Measurements from ENCODE around the gene ADAM22.
A peak's percentile ranks its signal among the peaks of the same experiment; 100 is the strongest.

Gene ADAM22

GRCh38 chr7:88214456-88214855 is 280.4 kb downstream of the ADAM22 start:
- no peak for DNase-seq (ENCODE audit: low read depth)
- TF ChIP-seq, protein P1, sequence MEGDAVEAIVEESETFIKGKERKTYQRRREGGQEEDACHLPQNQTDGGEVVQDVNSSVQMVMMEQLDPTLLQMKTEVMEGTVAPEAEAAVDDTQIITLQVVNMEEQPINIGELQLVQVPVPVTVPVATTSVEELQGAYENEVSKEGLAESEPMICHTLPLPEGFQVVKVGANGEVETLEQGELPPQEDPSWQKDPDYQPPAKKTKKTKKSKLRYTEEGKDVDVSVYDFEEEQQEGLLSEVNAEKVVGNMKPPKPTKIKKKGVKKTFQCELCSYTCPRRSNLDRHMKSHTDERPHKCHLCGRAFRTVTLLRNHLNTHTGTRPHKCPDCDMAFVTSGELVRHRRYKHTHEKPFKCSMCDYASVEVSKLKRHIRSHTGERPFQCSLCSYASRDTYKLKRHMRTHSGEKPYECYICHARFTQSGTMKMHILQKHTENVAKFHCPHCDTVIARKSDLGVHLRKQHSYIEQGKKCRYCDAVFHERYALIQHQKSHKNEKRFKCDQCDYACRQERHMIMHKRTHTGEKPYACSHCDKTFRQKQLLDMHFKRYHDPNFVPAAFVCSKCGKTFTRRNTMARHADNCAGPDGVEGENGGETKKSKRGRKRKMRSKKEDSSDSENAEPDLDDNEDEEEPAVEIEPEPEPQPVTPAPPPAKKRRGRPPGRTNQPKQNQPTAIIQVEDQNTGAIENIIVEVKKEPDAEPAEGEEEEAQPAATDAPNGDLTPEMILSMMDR (IDR thresholded peaks at IDR 0.05; ENCODE audit: control insufficient read depth, insufficient read depth, low read depth, low read length, missing control alignments): no peak

DNA sequence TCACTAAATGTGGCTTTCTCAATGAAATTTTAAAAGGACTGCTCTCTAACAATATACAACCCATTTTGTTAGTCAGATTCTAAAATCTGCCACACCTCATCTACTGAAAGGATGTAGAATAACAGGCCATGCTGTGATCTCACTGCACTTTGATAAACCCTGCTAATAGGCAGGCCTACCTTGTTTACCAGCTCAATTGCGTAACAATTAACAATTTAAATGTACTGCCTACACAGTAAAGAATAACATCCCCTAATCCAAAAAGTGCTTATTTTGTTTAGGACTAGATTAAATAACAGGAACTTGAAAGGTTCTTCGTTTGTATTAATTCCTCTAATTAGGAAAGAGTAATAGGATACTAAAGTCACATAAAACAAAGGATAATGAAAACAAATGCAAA is 281.2 kb downstream of the ADAM22 start:
- H3K4me3 ChIP-seq (ENCODE audit: control insufficient read depth, low read depth, low read length): no peak overlapping the region
- TF ChIP-seq, protein P1 (IDR thresholded peaks at IDR 0.05; ENCODE audit: control insufficient read depth, insufficient read depth, low read depth, low read length, missing control alignments): no peak
- DNase-seq (ENCODE audit: low read depth): no peak

More at GRCh38 chr7:88214456-88214855, 280.4 kb downstream of the ADAM22 start:
- H3K4me3 ChIP-seq (ENCODE audit: control insufficient read depth, low read depth, low read length): no peak overlapping the region

DNA sequence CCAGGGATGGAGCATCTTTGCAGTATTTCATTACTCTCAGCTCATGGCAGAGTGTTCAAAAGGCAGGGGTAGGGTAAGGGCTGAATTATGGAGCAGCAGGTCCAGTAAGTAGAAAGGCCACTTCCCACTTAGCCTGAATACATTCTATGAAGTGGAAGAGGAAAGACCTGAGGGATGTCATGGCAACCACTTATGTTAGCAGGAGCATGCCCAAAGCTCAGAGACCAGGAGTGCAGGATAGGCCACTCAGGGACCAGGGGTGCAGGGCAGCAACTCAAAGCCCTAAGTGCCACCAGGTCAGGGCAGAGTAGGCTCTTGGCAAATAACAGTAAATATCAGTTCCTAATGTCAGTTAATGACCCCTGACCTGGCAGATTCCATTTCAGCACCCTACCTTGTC is 282.2 kb downstream of the ADAM22 start:
- H3K4me3 ChIP-seq (ENCODE audit: control insufficient read depth, low read depth, low read length): no peak overlapping the region
- no peak for DNase-seq (ENCODE audit: low read depth)
- TF ChIP-seq, protein P1 (IDR thresholded peaks at IDR 0.05; ENCODE audit: control insufficient read depth, insufficient read depth, low read depth, low read length, missing control alignments): no peak

GRCh38 chr7:88217675-88218428 is 283.8 kb downstream of the ADAM22 start:
- TF ChIP-seq, protein P1 (IDR thresholded peaks at IDR 0.05; ENCODE audit: control insufficient read depth, insufficient read depth, low read depth, low read length, missing control alignments): no peak
- no peak for DNase-seq (ENCODE audit: low read depth)
- no peak overlapping the region for H3K4me3 ChIP-seq (ENCODE audit: control insufficient read depth, low read depth, low read length)

DNA sequence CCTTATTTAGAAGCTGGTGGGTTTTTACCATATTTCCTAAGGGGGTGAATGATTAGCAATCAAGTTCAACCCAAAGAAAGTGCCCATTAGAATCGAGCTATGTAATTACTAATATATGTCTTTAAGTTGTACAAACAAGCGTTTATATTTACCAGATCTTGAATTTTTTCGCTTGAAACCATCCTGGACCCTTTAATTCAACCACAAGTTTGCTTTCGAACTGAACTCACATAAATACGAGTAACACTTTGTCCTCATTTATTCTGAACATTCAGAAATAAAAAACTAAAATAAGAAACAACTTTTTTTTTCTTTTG is 284.3 kb downstream of the ADAM22 start:
- no peak for DNase-seq (ENCODE audit: low read depth)
- TF ChIP-seq, protein P1 (IDR thresholded peaks at IDR 0.05; ENCODE audit: control insufficient read depth, insufficient read depth, low read depth, low read length, missing control alignments): no peak
- peak overlapping the region; percentile 70 for H3K4me3 ChIP-seq (ENCODE audit: control insufficient read depth, low read depth, low read length)

DNA sequence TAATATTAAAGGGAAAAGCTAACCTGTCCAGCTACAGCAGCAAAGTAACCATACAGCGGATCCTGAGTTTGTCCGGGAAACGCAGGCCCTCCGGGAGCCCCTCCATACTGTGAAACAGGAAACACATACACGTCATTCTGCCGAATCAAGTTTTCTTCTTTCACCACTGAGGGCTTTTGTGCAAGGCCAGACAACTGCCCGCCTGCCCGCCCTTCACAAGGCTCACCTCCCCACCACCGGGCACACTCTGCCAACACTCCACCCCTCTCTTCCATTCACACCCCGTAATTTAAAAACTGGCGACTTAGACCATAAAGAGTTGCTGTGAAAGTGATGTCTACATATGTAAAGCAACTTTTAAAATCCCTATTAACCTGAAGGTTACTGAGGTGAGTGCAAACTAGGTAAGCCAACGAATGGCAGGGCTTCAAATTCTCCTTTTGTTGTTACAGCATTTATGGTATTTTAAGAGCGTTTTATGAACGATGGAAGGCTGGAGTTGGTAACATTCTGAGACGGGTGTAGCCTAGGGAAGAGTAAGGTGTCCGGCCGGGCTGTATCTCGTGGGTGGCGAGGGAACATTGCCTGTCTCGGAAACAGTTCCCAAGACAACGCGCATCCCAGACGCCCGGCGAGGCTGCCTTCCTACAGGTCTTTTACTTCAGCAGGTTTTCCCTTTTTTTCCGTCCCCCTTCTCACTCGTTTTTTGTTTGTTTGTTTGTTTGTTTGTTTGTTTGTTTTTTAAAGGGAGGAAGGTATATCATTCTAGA is 285.0 kb downstream of the ADAM22 start:
- H3K4me3 ChIP-seq (ENCODE audit: control insufficient read depth, low read depth, low read length): peak overlapping the region; percentile 70
- no peak for DNase-seq (ENCODE audit: low read depth)
- TF ChIP-seq, protein P1 (IDR thresholded peaks at IDR 0.05; ENCODE audit: control insufficient read depth, insufficient read depth, low read depth, low read length, missing control alignments): no peak
